ENCODE data around the gene CCDC88C. TPM values are rescaled to one million over a fixed set of nuclear protein-coding genes. Genes with fewer than 3 reads are reported as not detected.

The CCDC88C gene
- total RNA-seq, 2 experiments from 2014 or later, result 269 to 287 TPM

DNA sequence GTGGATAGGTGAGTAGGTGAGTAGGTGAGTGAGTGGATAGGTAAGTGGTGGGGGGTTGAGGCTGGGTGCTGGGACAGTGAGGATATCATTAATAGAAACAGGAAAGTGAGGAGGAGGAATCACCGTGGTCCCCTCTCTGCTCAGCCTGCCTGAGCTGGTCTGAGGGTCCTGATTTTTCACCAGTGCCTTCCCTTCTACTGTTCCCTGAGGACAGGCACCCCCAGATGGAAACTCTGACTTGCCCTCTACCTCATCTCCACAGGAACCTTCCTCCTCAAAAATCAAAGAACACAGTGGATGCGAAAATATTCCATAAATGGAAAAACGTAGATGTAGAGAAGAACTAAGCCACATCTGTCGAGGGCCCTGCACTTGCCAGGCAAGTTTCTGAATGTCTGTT, 175.0 kb downstream of the CCDC88C start:
- intact Hi-C loops (cut with DNase I, micrococcal nuclease), result loop anchor here (2.0 to 10.0 kb wide), 5 partner anchors 14 to 858 kb away; partner anchors contain the start of genes CCDC88C (in 1 of the 2) and RPS6KA5 (in 1 of the 2)
- Mint-ChIP-seq H3K4me1 (ENCODE audit: low read depth) (peaks cover 97% of the 10 kb centered on the region), H3K9me3 (peaks cover 4% of the 10 kb centered on the region), H3K27ac (peak overlapping the region; percentile 85), H3K36me3 (ENCODE audit: low read depth) (peaks cover 34% of the 10 kb centered on the region), H3K27me3 (no peaks in the 10 kb centered on the region), H3K4me3 (peak overlapping the region; percentile 90)
- TF ChIP-seq, protein P1, sequence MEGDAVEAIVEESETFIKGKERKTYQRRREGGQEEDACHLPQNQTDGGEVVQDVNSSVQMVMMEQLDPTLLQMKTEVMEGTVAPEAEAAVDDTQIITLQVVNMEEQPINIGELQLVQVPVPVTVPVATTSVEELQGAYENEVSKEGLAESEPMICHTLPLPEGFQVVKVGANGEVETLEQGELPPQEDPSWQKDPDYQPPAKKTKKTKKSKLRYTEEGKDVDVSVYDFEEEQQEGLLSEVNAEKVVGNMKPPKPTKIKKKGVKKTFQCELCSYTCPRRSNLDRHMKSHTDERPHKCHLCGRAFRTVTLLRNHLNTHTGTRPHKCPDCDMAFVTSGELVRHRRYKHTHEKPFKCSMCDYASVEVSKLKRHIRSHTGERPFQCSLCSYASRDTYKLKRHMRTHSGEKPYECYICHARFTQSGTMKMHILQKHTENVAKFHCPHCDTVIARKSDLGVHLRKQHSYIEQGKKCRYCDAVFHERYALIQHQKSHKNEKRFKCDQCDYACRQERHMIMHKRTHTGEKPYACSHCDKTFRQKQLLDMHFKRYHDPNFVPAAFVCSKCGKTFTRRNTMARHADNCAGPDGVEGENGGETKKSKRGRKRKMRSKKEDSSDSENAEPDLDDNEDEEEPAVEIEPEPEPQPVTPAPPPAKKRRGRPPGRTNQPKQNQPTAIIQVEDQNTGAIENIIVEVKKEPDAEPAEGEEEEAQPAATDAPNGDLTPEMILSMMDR (IDR thresholded peaks at IDR 0.05), result no peak
- Histone ChIP-seq H3K4me3 (ENCODE audit: low read length) (peak overlapping the region; percentile 65), H3K27ac (ENCODE audit: low read depth in 1 of 2, low read length in 2 of 2) (peak overlapping the region; percentile 97), H3K9me3 (ENCODE audit: control insufficient read depth in 1 of 2, insufficient read depth in 1 of 2, low read length in 2 of 2) (peaks cover 0 to 9% of the 10 kb centered on the region in 2 experiments), H3K36me3 (ENCODE audit: insufficient read depth, low read length) (peaks cover 7% of the 10 kb centered on the region), H3K4me1 (ENCODE audit: insufficient read depth, low read length) (peaks cover 87% of the 10 kb centered on the region), H3K27me3 (ENCODE audit: control insufficient read depth in 1 of 2, insufficient read depth in 2 of 2, low read length in 2 of 2) (no peaks in the 10 kb centered on the region)
- DNase-seq (no peak), ATAC-seq (ENCODE audit: poor library complexity) (no peak)
- ChIA-PET CTCF (interaction anchor here (1.3 kb wide), 1 partner anchor 65 kb away, joined by 11 read pairs; no protein-coding TSS in a partner anchor), POLR2A (interaction anchor here (0.7 to 10.0 kb wide), 17 partner anchors 7 to 182 kb away, joined by 3 to 187 read pairs (median 11); partner anchors contain the start of gene RPS6KA5)

DNA sequence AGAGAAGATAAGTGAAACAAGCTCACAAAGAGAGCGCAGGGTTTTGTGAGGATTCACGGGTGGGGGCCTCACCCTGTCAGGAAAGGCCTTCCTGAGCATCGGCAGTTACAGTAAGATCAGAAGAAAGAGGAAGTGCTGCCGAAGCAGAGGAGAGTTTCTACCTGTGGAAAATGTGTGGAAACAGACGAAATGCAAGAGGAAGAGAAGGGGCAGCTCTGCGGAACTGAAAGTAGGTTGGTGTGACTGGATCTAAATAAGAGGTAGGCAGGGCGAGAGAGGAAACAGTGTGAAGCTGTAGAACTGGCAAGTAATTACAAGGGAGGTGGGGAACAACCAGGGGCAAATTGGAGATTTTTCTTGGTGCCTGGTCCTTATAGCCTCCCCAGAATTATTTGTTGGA, 175.8 kb downstream of the CCDC88C start:
- Mint-ChIP-seq H3K27ac (peak overlapping the region; percentile 85), H3K9me3 (no peaks in the 10 kb centered on the region), H3K4me3 (peak overlapping the region; percentile 90), H3K27me3 (no peaks in the 10 kb centered on the region), H3K36me3 (ENCODE audit: low read depth) (peaks cover 34% of the 10 kb centered on the region), H3K4me1 (ENCODE audit: low read depth) (peaks cover 92% of the 10 kb centered on the region)
- DNase-seq, result peak in 4 of 14 experiments; percentile 62 to 75 (median 73)
- peak overlapping the region; percentile 65 for H3K4me3 ChIP-seq (ENCODE audit: low read length)
- H3K4me1 ChIP-seq (ENCODE audit: insufficient read depth, low read length), result peaks cover 84% of the 10 kb centered on the region
- POLR2A ChIA-PET, result interaction anchor here (0.6 to 10.0 kb wide), 14 partner anchors 8 to 619 kb away, joined by 3 to 187 read pairs (median 4); no protein-coding TSS in a partner anchor
- no peak for ATAC-seq (ENCODE audit: poor library complexity)
- CTCF ChIA-PET, result no interaction called here
- peak overlapping the region; percentile 56 to 97 for H3K27ac ChIP-seq (ENCODE audit: low read depth in 1 of 2, low read length in 2 of 2)
- intact Hi-C loops (cut with DNase I, micrococcal nuclease), result loop anchor here (2.0 to 10.0 kb wide), 5 partner anchors 13 to 857 kb away; partner anchors contain the start of genes CCDC88C (in 1 of the 2) and RPS6KA5 (in 1 of the 2)
- H3K9me3 ChIP-seq (ENCODE audit: control insufficient read depth in 1 of 2, insufficient read depth in 1 of 2, low read length in 2 of 2), result peaks cover 0 to 9% of the 10 kb centered on the region in 2 experiments
- H3K36me3 ChIP-seq (ENCODE audit: insufficient read depth, low read length), result peaks cover 2% of the 10 kb centered on the region
- TF ChIP-seq, protein P1 (IDR thresholded peaks at IDR 0.05), result no peak
- H3K27me3 ChIP-seq (ENCODE audit: control insufficient read depth in 1 of 2, insufficient read depth in 2 of 2, low read length in 2 of 2), result no peaks in the 10 kb centered on the region

GRCh38 chr14:91238661-91239060, 179.0 kb downstream of the CCDC88C start:
- ATAC-seq (ENCODE audit: poor library complexity), result no peak
- Histone ChIP-seq H3K27me3 (ENCODE audit: control insufficient read depth in 1 of 2, insufficient read depth in 2 of 2, low read length in 2 of 2) (no peaks in the 10 kb centered on the region), H3K27ac (ENCODE audit: low read depth in 1 of 2, low read length in 2 of 2) (no peak overlapping the region), H3K9me3 (ENCODE audit: control insufficient read depth in 1 of 2, insufficient read depth in 1 of 2, low read length in 2 of 2) (no peaks in the 10 kb centered on the region), H3K4me1 (ENCODE audit: insufficient read depth, low read length) (peaks cover 78% of the 10 kb centered on the region), H3K36me3 (ENCODE audit: insufficient read depth, low read length) (peaks cover 21% of the 10 kb centered on the region), H3K4me3 (ENCODE audit: low read length) (no peak overlapping the region)
- Mint-ChIP-seq H3K4me1 (ENCODE audit: low read depth) (peaks cover 78% of the 10 kb centered on the region), H3K4me3 (peak overlapping the region; percentile 11), H3K27me3 (no peaks in the 10 kb centered on the region), H3K36me3 (ENCODE audit: low read depth) (peaks cover 23% of the 10 kb centered on the region), H3K27ac (peak overlapping the region; percentile 77), H3K9me3 (no peaks in the 10 kb centered on the region)
- DNase-seq, result no peak
- ChIA-PET POLR2A (interaction anchor here (0.7 to 9.5 kb wide), 4 partner anchors 8 to 18 kb away, joined by 4 to 178 read pairs (median 4); no protein-coding TSS in a partner anchor), CTCF (interaction anchor here (0.9 kb wide), 1 partner anchor 61 kb away, joined by 3 read pairs; no protein-coding TSS in a partner anchor)
- intact Hi-C loops (cut with DNase I, micrococcal nuclease), result no loop called here
- TF ChIP-seq, protein P1 (IDR thresholded peaks at IDR 0.05), result no peak
